UCSD-AML1 (cell line): ENCODE data around the gene APOA1.
"Not testable (repeated sequence)": the region's sequence is repeated elsewhere in the genome, so short reads cannot be mapped to it uniquely, and the experiment has no call there.

ENCODE experiments used
- DNase-seq: peaks from one replicate; lab custom pipeline; 2025; ENCODE audit not compliant: unreplicated experiment; lab: John Stamatoyannopoulos, UW

APOA1 gene

GRCh38 chr11:116821050-116821918 lies 16.1 kb downstream of the APOA1 start:
- no peak for DNase-seq

DNA sequence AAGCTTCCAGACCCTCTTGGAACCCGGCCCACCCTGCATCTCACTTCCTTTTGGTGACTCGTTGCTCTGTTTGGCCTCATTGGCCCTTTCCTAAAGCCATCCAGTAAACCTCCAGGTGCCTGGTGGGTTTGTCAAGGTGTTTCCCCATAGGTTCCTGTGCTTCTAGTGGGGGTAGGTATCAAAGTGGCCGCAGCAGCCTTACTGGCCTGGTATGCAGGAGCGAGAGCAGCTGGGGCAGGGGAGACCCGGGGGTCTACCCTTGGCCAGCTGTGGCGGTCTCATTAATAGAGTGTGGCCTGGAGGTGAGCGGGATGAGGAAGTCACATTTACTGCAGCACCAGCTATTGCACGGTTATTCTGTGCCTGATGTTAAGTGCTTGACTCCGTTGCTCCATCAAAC lies 18.4 kb downstream of the APOA1 start:
- no peak for DNase-seq

DNA sequence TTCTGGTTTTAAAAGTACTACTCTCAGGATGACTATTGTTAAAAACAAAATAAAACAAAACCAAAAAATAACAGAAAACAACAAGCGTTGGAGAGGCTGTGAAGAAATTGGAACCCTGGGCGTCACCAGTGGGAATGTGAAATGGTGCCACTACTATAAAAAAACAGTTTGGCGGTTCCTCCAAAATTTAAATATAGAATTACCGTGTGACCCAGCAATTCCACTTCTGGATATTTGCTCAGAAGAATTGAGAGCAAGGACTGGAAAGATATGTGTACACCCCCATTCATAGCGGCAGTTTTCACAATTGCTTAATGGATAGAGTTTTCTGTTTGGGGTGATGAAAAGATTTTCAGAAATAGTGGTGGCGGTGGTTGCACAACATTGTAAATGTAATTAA lies 22.9 kb downstream of the APOA1 start:
- DNase-seq = no peak

- DNase-seq = no peak
Measured at GRCh38 chr11:116813781-116814471, 23.5 kb downstream of the APOA1 start.

GRCh38 chr11:116813170-116813569 lies 24.3 kb downstream of the APOA1 start:
- no peak for DNase-seq

- no peak for DNase-seq
Measured at GRCh38 chr11:116812109-116812508, 25.3 kb downstream of the APOA1 start.

DNA sequence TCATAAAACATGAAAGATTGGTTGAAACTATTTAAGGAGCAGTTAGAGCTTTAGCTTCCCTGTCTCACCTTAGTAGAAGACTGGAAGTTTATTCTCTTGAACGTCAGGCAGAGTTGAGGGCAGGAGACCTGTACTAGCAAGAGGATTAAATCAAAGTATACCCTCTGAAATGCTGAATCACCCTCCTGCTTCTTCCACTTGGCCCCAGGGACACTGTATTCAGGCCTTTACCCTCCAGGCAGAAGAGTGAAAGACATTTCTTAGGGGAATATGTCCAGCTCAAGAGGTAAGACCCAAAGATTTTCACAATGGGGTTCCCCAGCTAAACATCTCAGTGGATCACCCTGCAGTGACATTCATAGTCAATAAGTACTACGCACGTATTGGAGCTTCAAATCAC lies 26.2 kb downstream of the APOA1 start:
- no peak for DNase-seq

DNA sequence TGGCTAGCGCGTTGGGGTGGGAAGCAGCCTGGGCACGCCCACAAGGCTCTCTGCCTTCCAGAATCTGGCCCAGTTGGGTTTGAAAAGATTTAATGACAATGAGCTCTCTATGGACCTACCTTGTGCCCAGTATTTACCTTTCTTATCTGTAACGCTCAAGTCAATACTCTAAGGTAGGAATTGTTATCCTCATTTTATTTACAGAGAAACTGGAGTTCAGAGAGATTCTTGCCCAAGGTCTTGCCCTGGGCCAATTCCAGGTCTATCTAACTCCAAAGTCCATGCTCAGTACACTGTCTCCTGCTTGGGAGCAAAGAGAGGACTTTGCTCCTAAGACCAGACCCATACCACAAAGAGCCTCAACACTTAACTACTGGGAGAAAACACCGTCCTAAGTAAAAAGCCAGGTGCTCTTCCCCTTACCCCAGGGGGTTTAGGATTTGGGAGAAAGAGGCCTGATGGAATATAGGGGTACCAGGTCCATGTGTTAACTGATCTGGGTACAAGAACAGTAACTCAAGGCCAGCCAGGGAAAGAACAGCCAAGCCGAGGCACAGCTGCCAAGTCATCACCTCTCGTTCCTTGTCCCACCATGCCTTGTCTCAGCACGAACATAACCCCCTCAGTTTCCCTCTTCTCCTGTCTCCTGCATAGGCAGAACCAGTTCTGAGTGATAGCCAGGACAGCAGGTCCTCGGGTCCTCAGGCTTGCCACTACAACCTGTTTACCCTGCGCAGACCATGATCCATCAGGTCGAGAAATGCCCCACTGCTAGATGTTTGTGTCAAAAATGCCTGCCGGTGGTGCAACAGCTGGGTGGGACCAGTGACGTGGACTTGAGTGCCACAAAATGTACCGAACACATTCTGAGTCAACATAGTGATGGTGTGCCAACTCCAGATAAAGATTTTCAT lies 28.9 kb downstream of the APOA1 start:
- no peak for DNase-seq

DNA sequence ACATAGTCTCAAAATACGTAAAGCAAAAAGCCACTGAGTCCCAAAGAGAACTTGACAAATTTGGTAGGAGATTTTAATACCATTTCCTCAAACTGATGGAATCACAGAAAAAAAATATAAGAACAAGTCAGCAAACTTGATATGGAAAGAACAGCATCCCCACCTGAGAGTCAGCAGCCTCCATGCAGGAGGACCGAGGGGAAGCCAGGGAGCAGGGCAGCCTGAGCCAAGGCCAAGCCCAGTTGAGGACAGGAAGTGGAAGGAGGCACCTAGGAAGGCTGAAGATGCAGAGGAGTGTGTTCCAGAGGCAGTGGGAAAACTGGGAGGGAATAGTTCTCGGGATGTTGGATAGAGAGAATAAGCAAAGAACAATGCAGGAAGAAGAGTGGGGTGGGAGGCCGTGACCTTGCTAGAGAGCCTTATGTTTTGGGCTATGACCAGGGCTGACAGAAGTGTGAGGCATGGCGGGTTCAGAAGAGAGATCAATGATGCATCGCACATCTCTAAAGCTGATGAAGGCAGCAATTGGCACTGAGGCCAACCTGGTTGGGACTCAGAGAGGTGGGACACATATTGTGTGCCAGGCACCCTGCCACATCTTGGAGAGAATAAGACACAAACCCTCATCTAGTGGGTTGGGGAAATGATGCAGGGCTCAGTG lies 29.7 kb downstream of the APOA1 start:
- DNase-seq = no peak

DNA sequence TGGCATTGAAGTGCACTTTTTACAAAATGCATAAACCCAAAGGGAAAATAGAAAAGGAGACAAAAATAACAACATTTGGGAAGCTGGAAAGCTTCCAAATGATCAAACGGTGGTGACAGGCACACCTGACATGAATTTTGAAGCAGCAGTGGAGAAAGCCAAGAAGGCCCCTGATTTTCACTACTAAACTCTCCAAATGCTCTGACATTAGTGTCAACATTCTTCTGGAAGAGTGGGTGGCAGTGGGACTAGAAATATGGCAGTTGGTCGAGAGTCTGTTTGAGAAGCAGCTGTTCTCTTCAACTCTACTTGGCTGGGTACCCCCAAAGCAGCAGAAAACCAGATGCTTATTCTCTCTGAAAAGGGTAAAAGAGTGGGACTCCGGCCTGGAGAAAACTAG lies 33.4 kb downstream of the APOA1 start:
- no peak for DNase-seq

GRCh38 chr11:116801662-116802061 lies 35.8 kb downstream of the APOA1 start:
- DNase-seq = not testable (repeated sequence)

- no peak for DNase-seq
Measured at GRCh38 chr11:116800610-116801009, 36.8 kb downstream of the APOA1 start.

GRCh38 chr11:116798368-116798767 lies 39.1 kb downstream of the APOA1 start:
- DNase-seq = no peak

GRCh38 chr11:116797816-116798215 lies 39.6 kb downstream of the APOA1 start:
- no peak for DNase-seq

- no peak for DNase-seq
Measured at GRCh38 chr11:116796548-116796947, 40.9 kb downstream of the APOA1 start.

DNA sequence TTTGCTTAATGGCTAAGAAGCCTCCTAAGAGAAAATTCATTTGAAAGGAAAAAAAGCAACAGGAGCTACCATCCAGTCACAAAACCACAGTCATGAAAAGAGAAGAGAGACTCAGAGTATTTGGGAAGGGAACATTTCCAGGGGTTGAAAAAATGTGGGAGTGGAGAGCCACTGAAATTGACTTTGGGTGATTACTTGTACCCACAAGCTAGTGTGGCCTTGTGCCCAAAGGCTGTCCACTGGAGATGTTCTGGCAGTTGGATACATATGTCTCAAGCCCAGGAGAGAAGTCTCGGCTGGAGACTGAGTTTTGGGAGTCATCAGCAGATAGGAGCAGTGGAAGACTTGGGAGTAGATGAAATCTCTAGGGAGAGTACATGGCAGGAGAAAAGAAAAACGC lies 42.6 kb downstream of the APOA1 start:
- DNase-seq = no peak

GRCh38 chr11:116793772-116794097 lies 43.7 kb downstream of the APOA1 start:
- DNase-seq = no peak

DNA sequence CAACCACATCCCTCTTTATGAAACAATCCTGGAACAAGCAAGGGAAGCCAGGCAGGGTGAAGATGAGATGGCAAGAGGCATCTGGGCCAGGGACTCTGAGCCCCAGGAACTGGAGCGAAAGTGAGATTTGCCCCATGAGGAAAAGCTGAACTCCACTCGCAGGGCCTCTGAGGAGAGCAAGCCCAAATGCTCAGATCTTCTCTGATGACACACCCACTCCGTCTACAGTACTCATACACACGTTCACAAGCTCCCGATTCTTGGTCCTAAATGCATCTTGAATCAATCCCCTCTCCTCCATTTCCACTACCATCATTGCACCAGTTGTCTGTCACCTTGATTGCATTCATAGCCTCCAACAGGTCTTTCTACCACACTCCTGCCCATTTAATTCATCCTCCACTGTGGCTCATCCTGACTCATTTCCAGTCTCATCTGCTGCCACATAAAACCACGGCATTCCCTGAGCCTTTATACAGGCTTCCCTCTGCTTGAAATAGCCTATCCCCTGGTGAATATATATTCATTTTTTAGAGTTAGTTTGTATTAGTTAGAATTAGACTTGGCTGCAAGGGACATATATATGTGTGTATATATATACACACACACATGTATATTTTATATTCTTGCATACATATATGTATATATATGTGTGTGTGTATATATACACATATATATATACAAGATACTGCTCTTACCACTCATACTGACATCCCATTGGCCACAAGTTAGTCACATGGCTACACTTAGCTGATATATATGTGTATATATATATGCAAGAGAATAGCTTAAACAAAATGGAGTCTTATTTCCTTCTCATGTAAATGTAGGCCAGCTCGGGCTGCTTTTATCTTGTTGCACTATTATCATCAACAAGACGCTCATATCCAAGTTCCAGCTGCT lies 44.3 kb downstream of the APOA1 start:
- DNase-seq = no peak

GRCh38 chr11:116792144-116792868 lies 45.1 kb downstream of the APOA1 start:
- DNase-seq = no peak

GRCh38 chr11:116791813-116792143 lies 45.6 kb downstream of the APOA1 start, which contains the start of gene APOA5:
Gene APOA5, minus strand, starts transcription at chr11:116791879. Its CDS starts 19 bp downstream, at chr11:116791860.
- no peak for DNase-seq
